IMR-90 (cell line): ENCODE results near the gene FATE1.

Source experiments
- MAFK ChIP-seq: IDR thresholded peaks from 2 replicates; pipeline ENCODE4 v1.6.1; 2012; ENCODE audit warnings: low read depth, low read length, improper control_type of control experiment
- MAZ ChIP-seq: IDR thresholded peaks from 2 replicates; pipeline ENCODE4 v1.6.1; 2012; ENCODE audit warnings: low read depth, mild to moderate bottlenecking, low read length, improper control_type of control experiment, moderate library complexity, borderline replicate concordance
- POLR2A ChIP-seq: IDR thresholded peaks from 2 replicates; pipeline ENCODE4 v1.6.1; 2012; ENCODE audit warnings: mild to moderate bottlenecking, low read depth, low read length
- RFX5 ChIP-seq: IDR thresholded peaks from 2 replicates; pipeline ENCODE4 v1.8.0; 2012; ENCODE audit warnings: low read depth, mild to moderate bottlenecking, low read length, moderate library complexity
- TF ChIP-seq, protein P1 (sequence below): conservative IDR thresholded peaks from 2 replicates; pipeline ENCODE4 v1.5.1; 2012; ENCODE audit warnings: mild to moderate bottlenecking, low read depth, low read length, improper control_type of control experiment
- TF ChIP-seq, protein P2 (sequence below): fragments of 150-350 bp; IDR thresholded peaks from 2 replicates; pipeline ENCODE4 v1.6.1; 2017; ENCODE audit warnings: mild to moderate bottlenecking, antibody characterized with exemption, low read length, low read depth
- TF ChIP-seq, protein P3 (sequence below): fragments of 150-350 bp; IDR thresholded peaks from 2 replicates; pipeline ENCODE4 v1.6.1; 2016; ENCODE audit warnings: low read depth, mild to moderate bottlenecking, low read length, moderate library complexity, borderline replicate concordance

DNA sequence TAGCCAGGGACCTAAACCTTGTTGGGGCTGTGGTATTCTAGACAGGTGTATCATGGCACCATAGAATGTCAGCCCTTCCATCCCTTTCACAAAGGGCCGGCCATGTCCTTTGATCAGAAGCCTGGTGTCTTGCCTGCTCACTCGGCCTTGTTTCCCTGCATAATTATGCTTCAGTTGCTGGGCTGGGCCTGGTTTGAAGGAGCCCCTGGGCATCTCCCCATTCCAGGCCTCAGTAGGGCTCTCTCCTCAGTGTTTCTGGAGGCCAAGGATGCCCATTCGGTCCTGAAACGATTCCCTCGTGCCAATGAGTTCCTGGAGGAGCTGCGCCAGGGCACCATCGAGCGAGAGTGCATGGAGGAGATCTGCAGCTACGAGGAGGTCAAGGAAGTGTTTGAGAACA lies 16.1 kb upstream of the FATE1 start:
- TF ChIP-seq, protein P1, sequence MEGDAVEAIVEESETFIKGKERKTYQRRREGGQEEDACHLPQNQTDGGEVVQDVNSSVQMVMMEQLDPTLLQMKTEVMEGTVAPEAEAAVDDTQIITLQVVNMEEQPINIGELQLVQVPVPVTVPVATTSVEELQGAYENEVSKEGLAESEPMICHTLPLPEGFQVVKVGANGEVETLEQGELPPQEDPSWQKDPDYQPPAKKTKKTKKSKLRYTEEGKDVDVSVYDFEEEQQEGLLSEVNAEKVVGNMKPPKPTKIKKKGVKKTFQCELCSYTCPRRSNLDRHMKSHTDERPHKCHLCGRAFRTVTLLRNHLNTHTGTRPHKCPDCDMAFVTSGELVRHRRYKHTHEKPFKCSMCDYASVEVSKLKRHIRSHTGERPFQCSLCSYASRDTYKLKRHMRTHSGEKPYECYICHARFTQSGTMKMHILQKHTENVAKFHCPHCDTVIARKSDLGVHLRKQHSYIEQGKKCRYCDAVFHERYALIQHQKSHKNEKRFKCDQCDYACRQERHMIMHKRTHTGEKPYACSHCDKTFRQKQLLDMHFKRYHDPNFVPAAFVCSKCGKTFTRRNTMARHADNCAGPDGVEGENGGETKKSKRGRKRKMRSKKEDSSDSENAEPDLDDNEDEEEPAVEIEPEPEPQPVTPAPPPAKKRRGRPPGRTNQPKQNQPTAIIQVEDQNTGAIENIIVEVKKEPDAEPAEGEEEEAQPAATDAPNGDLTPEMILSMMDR: no peak
- no peak for TF ChIP-seq POLR2A
- TF ChIP-seq, protein P2, sequence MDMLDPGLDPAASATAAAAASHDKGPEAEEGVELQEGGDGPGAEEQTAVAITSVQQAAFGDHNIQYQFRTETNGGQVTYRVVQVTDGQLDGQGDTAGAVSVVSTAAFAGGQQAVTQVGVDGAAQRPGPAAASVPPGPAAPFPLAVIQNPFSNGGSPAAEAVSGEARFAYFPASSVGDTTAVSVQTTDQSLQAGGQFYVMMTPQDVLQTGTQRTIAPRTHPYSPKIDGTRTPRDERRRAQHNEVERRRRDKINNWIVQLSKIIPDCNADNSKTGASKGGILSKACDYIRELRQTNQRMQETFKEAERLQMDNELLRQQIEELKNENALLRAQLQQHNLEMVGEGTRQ: no peak
- TF ChIP-seq, protein P3, sequence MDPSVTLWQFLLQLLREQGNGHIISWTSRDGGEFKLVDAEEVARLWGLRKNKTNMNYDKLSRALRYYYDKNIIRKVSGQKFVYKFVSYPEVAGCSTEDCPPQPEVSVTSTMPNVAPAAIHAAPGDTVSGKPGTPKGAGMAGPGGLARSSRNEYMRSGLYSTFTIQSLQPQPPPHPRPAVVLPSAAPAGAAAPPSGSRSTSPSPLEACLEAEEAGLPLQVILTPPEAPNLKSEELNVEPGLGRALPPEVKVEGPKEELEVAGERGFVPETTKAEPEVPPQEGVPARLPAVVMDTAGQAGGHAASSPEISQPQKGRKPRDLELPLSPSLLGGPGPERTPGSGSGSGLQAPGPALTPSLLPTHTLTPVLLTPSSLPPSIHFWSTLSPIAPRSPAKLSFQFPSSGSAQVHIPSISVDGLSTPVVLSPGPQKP: no peak
- TF ChIP-seq MAZ: no peak
- no peak for TF ChIP-seq MAFK
- TF ChIP-seq RFX5: no peak
